A172 (cell line): Measurements from ENCODE around the gene VASN. TPM values are rescaled to one million over a fixed set of nuclear protein-coding genes. Genes with fewer than 3 reads are reported as not detected.
A peak's percentile ranks its signal among the peaks of the same experiment; 100 is the strongest.

Experiments used
- DNase-seq: peaks from one replicate; pipeline ENCODE4 v3.0.0-alpha.2; 2015; ENCODE audit warnings: low spot score
- total RNA-seq: library from RNA; depleted of rRNA; stranded (reverse); fragments of >200 nt; shearing (Covaris generic); gene quantifications from 2 replicates; pipeline ENCODE4 v1.2.3, GENCODE V29; 2014; rRNA removed

Gene VASN
- total RNA-seq, 1 experiment from 2014 or later, result 100 TPM

GRCh38 chr16:4420505-4421105 lies 49.0 kb downstream of the VASN start:
- no peak for DNase-seq

GRCh38 chr16:4425378-4426020 lies 53.9 kb downstream of the VASN start, which contains the start of gene DNAJA3:
TSS of gene DNAJA3 (plus strand) at chr16:4425868. CDS start at chr16:4425882, 14 bp downstream.
- DNase-seq, result peak; percentile 96

GRCh38 chr16:4426021-4426684 lies 54.5 kb downstream of the VASN start:
- no peak for DNase-seq

GRCh38 chr16:4426722-4427372 lies 55.2 kb downstream of the VASN start:
- DNase-seq, result no peak

GRCh38 chr16:4428500-4428899 lies 56.9 kb downstream of the VASN start:
- DNase-seq, result no peak

GRCh38 chr16:4431023-4431422 lies 59.4 kb downstream of the VASN start:
- no peak for DNase-seq

Other genes with a start within 250 kb of the VASN start
- not detected in 2 replicates for gene SRL, start 129.8 kb upstream of the VASN start, total RNA-seq
- gene TFAP4, start 98.8 kb upstream of the VASN start, total RNA-seq, result 8.0 and 12.1 TPM in 2 replicates
- 3.2 and 5.7 TPM in 2 replicates for gene GLIS2, start 55.8 kb upstream of the VASN start, total RNA-seq
- 46.8 and 116 TPM in 2 replicates for gene PAM16, start 20.5 kb upstream of the VASN start, total RNA-seq
- gene CORO7, start 44.7 kb downstream of the VASN start, total RNA-seq, result 16.5 and 21.0 TPM in 2 replicates
- gene DNAJA3, start 54.0 kb downstream of the VASN start, total RNA-seq, result 86.7 and 91.9 TPM in 2 replicates
- gene NMRAL1, start 102.8 kb downstream of the VASN start, total RNA-seq, result 158 and 176 TPM in 2 replicates
- gene HMOX2, start 104.5 kb downstream of the VASN start, total RNA-seq, result 150 and 159 TPM in 2 replicates
- gene CDIP1, start 166.9 kb downstream of the VASN start, total RNA-seq, result 8.5 and 9.8 TPM in 2 replicates
- gene C16orf96, start 184.5 kb downstream of the VASN start, total RNA-seq, result not detected in 2 replicates
- 6.0 and 7.9 TPM in 2 replicates for gene UBALD1, start 243.0 kb downstream of the VASN start, total RNA-seq